B cell (primary cell): ENCODE results near the gene TGM3.

Source experiments
- EZH2 ChIP-seq: IDR thresholded peaks from 2 replicates; pipeline ENCODE4 v1.6.1; 2012; ENCODE audit warnings: borderline replicate concordance, low read depth, mild to moderate bottlenecking, moderate library complexity, low read length; ENCODE audit not compliant: insufficient read depth, poor library complexity, severe bottlenecking
- TF ChIP-seq, protein P1 (sequence below): fragments of 200-600 bp; IDR thresholded peaks from one replicate; pipeline ENCODE4 v1.8.0; 2022; ENCODE audit warnings: antibody characterized with exemption, mild to moderate bottlenecking

DNA sequence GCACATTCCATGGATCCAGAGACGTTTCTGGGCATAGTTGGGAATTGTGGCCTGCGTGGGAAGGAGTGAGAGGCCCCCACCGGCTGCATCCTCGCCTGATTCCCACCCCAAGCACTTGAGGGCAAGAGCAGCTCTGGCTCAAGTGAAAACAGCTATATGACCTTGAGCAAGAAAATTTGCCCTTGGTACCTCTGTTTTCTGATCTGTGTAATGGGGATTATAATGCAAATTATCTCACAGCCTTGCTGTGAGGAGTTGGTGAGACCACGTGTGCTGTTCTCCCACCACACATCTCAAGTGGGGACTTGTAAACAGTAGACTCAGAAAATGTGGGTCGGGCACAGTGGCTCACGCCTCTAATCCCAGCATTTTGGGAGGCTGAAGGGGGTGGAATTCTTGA is 85.5 kb downstream of the TGM3 start:
- TF ChIP-seq, protein P1, sequence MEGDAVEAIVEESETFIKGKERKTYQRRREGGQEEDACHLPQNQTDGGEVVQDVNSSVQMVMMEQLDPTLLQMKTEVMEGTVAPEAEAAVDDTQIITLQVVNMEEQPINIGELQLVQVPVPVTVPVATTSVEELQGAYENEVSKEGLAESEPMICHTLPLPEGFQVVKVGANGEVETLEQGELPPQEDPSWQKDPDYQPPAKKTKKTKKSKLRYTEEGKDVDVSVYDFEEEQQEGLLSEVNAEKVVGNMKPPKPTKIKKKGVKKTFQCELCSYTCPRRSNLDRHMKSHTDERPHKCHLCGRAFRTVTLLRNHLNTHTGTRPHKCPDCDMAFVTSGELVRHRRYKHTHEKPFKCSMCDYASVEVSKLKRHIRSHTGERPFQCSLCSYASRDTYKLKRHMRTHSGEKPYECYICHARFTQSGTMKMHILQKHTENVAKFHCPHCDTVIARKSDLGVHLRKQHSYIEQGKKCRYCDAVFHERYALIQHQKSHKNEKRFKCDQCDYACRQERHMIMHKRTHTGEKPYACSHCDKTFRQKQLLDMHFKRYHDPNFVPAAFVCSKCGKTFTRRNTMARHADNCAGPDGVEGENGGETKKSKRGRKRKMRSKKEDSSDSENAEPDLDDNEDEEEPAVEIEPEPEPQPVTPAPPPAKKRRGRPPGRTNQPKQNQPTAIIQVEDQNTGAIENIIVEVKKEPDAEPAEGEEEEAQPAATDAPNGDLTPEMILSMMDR: no peak
- TF ChIP-seq EZH2: no peak
